GM08714 (cell line): ENCODE measurements around the gene ZNF621.

Experiments
- H3K4me3 ChIP-seq: fragments of 200-500 bp; sonication (Bioruptor generic); 2 replicates; pipeline ENCODE4 v1.5.1; 2014; ENCODE audit warnings: mild to moderate bottlenecking, low read length, inconsistent platforms
- ZNF274 ChIP-seq: IDR thresholded peaks from 2 replicates; pipeline ENCODE4 v1.6.1; 2012; ENCODE audit warnings: mild to moderate bottlenecking, low read depth, low read length

The ZNF621 gene

GRCh38 chr3:40524568-40525285 lies at the start of gene ZNF621:
Gene ZNF621, plus strand, starts transcription at chr3:40524960. Its CDS starts 881 bp downstream, at chr3:40525841.
- TF ChIP-seq ZNF274: no peak
- H3K4me3 ChIP-seq: peak within 1 kb of the TSS; percentile 90

GRCh38 chr3:40476478-40477470 lies 48.0 kb upstream of the ZNF621 start, which contains the start of gene ZNF619:
Gene ZNF619, plus strand, starts transcription at chr3:40477122. Its CDS starts 858 bp downstream, at chr3:40477980.
- H3K4me3 ChIP-seq: peak within 1 kb of the TSS; percentile 82
- TF ChIP-seq ZNF274: no peak

- peak overlapping the region; percentile 82 for H3K4me3 ChIP-seq
- no peak for TF ChIP-seq ZNF274
Measured at GRCh38 chr3:40477666-40478065, 47.1 kb upstream of the ZNF621 start.

- H3K4me3 ChIP-seq: no peak overlapping the region
Measured at GRCh38 chr3:40487172-40487571, 37.6 kb upstream of the ZNF621 start.

GRCh38 chr3:40490916-40491315 lies 33.8 kb upstream of the ZNF621 start:
- TF ChIP-seq ZNF274: no peak

More at GRCh38 chr3:40487172-40487571, 37.6 kb upstream of the ZNF621 start:
- no peak for TF ChIP-seq ZNF274

GRCh38 chr3:40494698-40495097 lies 30.1 kb upstream of the ZNF621 start:
- H3K4me3 ChIP-seq: no peak overlapping the region
- no peak for TF ChIP-seq ZNF274

More at GRCh38 chr3:40490916-40491315, 33.8 kb upstream of the ZNF621 start:
- no peak overlapping the region for H3K4me3 ChIP-seq

GRCh38 chr3:40497288-40497687 lies 27.5 kb upstream of the ZNF621 start:
- TF ChIP-seq ZNF274: no peak
- H3K4me3 ChIP-seq: no peak overlapping the region

- no peak overlapping the region for H3K4me3 ChIP-seq
Measured at GRCh38 chr3:40499952-40500351, 24.8 kb upstream of the ZNF621 start.

GRCh38 chr3:40502034-40502433 lies 22.7 kb upstream of the ZNF621 start:
- TF ChIP-seq ZNF274: no peak
- no peak overlapping the region for H3K4me3 ChIP-seq

More at GRCh38 chr3:40499952-40500351, 24.8 kb upstream of the ZNF621 start:
- no peak for TF ChIP-seq ZNF274

GRCh38 chr3:40504636-40505430 lies 19.9 kb upstream of the ZNF621 start:
- no peak for TF ChIP-seq ZNF274
- H3K4me3 ChIP-seq: no peak overlapping the region

- no peak for TF ChIP-seq ZNF274
- H3K4me3 ChIP-seq: peak within 1 kb of the TSS; percentile 62
Measured at GRCh38 chr3:40505599-40506462, 18.9 kb upstream of the ZNF621 start, which contains the start of gene ZNF620. Gene ZNF620, plus strand, starts transcription at chr3:40506039. Its CDS starts 314 bp downstream, at chr3:40506353.

- TF ChIP-seq ZNF274: no peak
- H3K4me3 ChIP-seq: no peak overlapping the region
Measured at GRCh38 chr3:40511031-40511718, 13.6 kb upstream of the ZNF621 start.
